ENCODE results near the gene CORO1C.
"Not testable (repeated sequence)": the region's sequence is repeated elsewhere in the genome, so short reads cannot be mapped to it uniquely, and the experiment has no call there.

Gene CORO1C

GRCh38 chr12:108744021-108744897 lies 12.9 kb upstream of the CORO1C start:
- Histone ChIP-seq H3K4me1 (ENCODE audit: control extremely low read depth in 1 of 4, control insufficient read depth in 4 of 4, insufficient read depth in 4 of 4, low read length in 3 of 4) (peaks cover 0 to 20% (median 4%) of the 10 kb centered on the region in 4 experiments), H3K27me3 (replicated peaks in 2 of 5; ENCODE audit: control insufficient read depth in 4 of 5, insufficient read depth in 5 of 5, low read length in 4 of 5) (no peaks in the 10 kb centered on the region), H3K9me3 (ENCODE audit: control extremely low read depth in 1 of 5, control insufficient read depth in 4 of 5, insufficient read depth in 2 of 5, low read depth in 1 of 5, low read length in 4 of 5) (no peaks in the 10 kb centered on the region), H3K4me3 (ENCODE audit: control insufficient read depth in 1 of 7, extremely low read depth in 1 of 7, insufficient read depth in 4 of 7, low read depth in 2 of 7, low read length in 6 of 7) (no peak overlapping the region), H3K36me3 (ENCODE audit: control insufficient read depth in 4 of 4, insufficient read depth in 4 of 4, low read length in 3 of 4) (no peaks in the 10 kb centered on the region), H3K27ac (ENCODE audit: insufficient read depth in 1 of 2, low read depth in 1 of 2, low read length in 2 of 2, poor library complexity in 1 of 2, severe bottlenecking in 2 of 2) (no peak overlapping the region)
- DNase-seq: peak in 2 of 3 donors; percentile 55 to 65
- POLR2A ChIA-PET: no interaction called here
- CTCF ChIA-PET: interaction anchor here (0.8 to 1.6 kb wide), 6 partner anchors 9 to 127 kb away, joined by 3 to 5 read pairs (median 4); no protein-coding TSS in a partner anchor
- 80% methylated on average over 2 of the region's 5 CpGs for WGBS (ENCODE audit: insufficient coverage)

GRCh38 chr12:108738170-108738569 lies 6.9 kb upstream of the CORO1C start:
- no peak for DNase-seq
- Histone ChIP-seq H3K27ac (ENCODE audit: insufficient read depth in 1 of 2, low read depth in 1 of 2, low read length in 2 of 2, poor library complexity in 1 of 2, severe bottlenecking in 2 of 2) (no peak overlapping the region), H3K27me3 (replicated peaks in 2 of 5; ENCODE audit: control insufficient read depth in 4 of 5, insufficient read depth in 5 of 5, low read length in 4 of 5) (no peaks in the 10 kb centered on the region), H3K36me3 (ENCODE audit: control insufficient read depth in 4 of 4, insufficient read depth in 4 of 4, low read length in 3 of 4) (peaks cover 0 to 2% (median 0%) of the 10 kb centered on the region in 4 experiments), H3K9me3 (ENCODE audit: control extremely low read depth in 1 of 5, control insufficient read depth in 4 of 5, insufficient read depth in 2 of 5, low read depth in 1 of 5, low read length in 4 of 5) (peaks cover 0 to 2% (median 0%) of the 10 kb centered on the region in 5 experiments), H3K4me1 (ENCODE audit: control extremely low read depth in 1 of 4, control insufficient read depth in 4 of 4, insufficient read depth in 4 of 4, low read length in 3 of 4) (peaks cover 4 to 10% (median 8%) of the 10 kb centered on the region in 4 experiments), H3K4me3 (ENCODE audit: control insufficient read depth in 1 of 7, extremely low read depth in 1 of 7, insufficient read depth in 4 of 7, low read depth in 2 of 7, low read length in 6 of 7) (no peak overlapping the region)
- CTCF ChIA-PET: no interaction called here
- no CpG with 5 or more reads among the region's 2 CpGs for WGBS (ENCODE audit: insufficient coverage)
- POLR2A ChIA-PET: no interaction called here

GRCh38 chr12:108735855-108736254 lies 4.5 kb upstream of the CORO1C start:
- no peak overlapping the region for H3K27ac ChIP-seq (ENCODE audit: insufficient read depth in 1 of 2, low read depth in 1 of 2, low read length in 2 of 2, poor library complexity in 1 of 2, severe bottlenecking in 2 of 2)
- no peak overlapping the region for H3K4me3 ChIP-seq (ENCODE audit: control insufficient read depth in 1 of 7, extremely low read depth in 1 of 7, insufficient read depth in 4 of 7, low read depth in 2 of 7, low read length in 6 of 7)
- H3K27me3 ChIP-seq (replicated peaks in 2 of 5; ENCODE audit: control insufficient read depth in 4 of 5, insufficient read depth in 5 of 5, low read length in 4 of 5): no peaks in the 10 kb centered on the region
- WGBS (ENCODE audit: insufficient coverage): no CpG with 5 or more reads among the region's 3 CpGs
- H3K36me3 ChIP-seq (ENCODE audit: control insufficient read depth in 4 of 4, insufficient read depth in 4 of 4, low read length in 3 of 4): peaks cover 0 to 2% (median 0%) of the 10 kb centered on the region in 4 experiments
- no peak for DNase-seq
- peaks cover 0 to 2% (median 0%) of the 10 kb centered on the region in 5 experiments for H3K9me3 ChIP-seq (ENCODE audit: control extremely low read depth in 1 of 5, control insufficient read depth in 4 of 5, insufficient read depth in 2 of 5, low read depth in 1 of 5, low read length in 4 of 5)
- CTCF ChIA-PET: interaction anchor here (0.7 to 3.3 kb wide), 4 partner anchors 16 to 71 kb away, joined by 3 to 10 read pairs (median 3); no protein-coding TSS in a partner anchor
- POLR2A ChIA-PET: interaction anchor here (0.7 kb wide), 1 partner anchor 22 kb away, joined by 3 read pairs; no protein-coding TSS in a partner anchor
- peaks cover 8 to 19% (median 15%) of the 10 kb centered on the region in 4 experiments for H3K4me1 ChIP-seq (ENCODE audit: control extremely low read depth in 1 of 4, control insufficient read depth in 4 of 4, insufficient read depth in 4 of 4, low read length in 3 of 4)

- Histone ChIP-seq H3K4me1 (ENCODE audit: control extremely low read depth in 1 of 4, control insufficient read depth in 4 of 4, insufficient read depth in 4 of 4, low read length in 3 of 4) (peaks cover 16 to 29% (median 22%) of the 10 kb centered on the region in 4 experiments), H3K27me3 (replicated peaks in 2 of 5; ENCODE audit: control insufficient read depth in 4 of 5, insufficient read depth in 5 of 5, low read length in 4 of 5) (no peaks in the 10 kb centered on the region), H3K4me3 (ENCODE audit: control insufficient read depth in 1 of 7, extremely low read depth in 1 of 7, insufficient read depth in 4 of 7, low read depth in 2 of 7, low read length in 6 of 7) (no peak overlapping the region), H3K36me3 (ENCODE audit: control insufficient read depth in 4 of 4, insufficient read depth in 4 of 4, low read length in 3 of 4) (peaks cover 0 to 2% (median 0%) of the 10 kb centered on the region in 4 experiments), H3K27ac (ENCODE audit: insufficient read depth in 1 of 2, low read depth in 1 of 2, low read length in 2 of 2, poor library complexity in 1 of 2, severe bottlenecking in 2 of 2) (peak overlapping the region in 1 of 2 experiments; percentile 43), H3K9me3 (ENCODE audit: control extremely low read depth in 1 of 5, control insufficient read depth in 4 of 5, insufficient read depth in 2 of 5, low read depth in 1 of 5, low read length in 4 of 5) (peaks cover 0 to 2% (median 0%) of the 10 kb centered on the region in 5 experiments)
- POLR2A ChIA-PET: no interaction called here
- DNase-seq: peak; percentile 84 to 96 (median 95)
- 35% methylated on average over 8 of the region's 9 CpGs for WGBS (ENCODE audit: insufficient coverage)
- CTCF ChIA-PET: interaction anchor here (0.6 to 3.3 kb wide), 4 partner anchors 40 to 216 kb away, joined by 3 to 10 read pairs (median 3); no protein-coding TSS in a partner anchor
Observed at GRCh38 chr12:108734200-108734906, 3.0 kb upstream of the CORO1C start.

GRCh38 chr12:108733230-108733531 lies 1.9 kb upstream of the CORO1C start:
- H3K27ac ChIP-seq (ENCODE audit: insufficient read depth in 1 of 2, low read depth in 1 of 2, low read length in 2 of 2, poor library complexity in 1 of 2, severe bottlenecking in 2 of 2); POLR2A ChIA-PET; H3K27me3 ChIP-seq (replicated peaks in 2 of 5; ENCODE audit: control insufficient read depth in 4 of 5, insufficient read depth in 5 of 5, low read length in 4 of 5); H3K36me3 ChIP-seq (ENCODE audit: control insufficient read depth in 4 of 4, insufficient read depth in 4 of 4, low read length in 3 of 4); H3K9me3 ChIP-seq (ENCODE audit: control extremely low read depth in 1 of 5, control insufficient read depth in 4 of 5, insufficient read depth in 2 of 5, low read depth in 1 of 5, low read length in 4 of 5); H3K4me3 ChIP-seq (ENCODE audit: control insufficient read depth in 1 of 7, extremely low read depth in 1 of 7, insufficient read depth in 4 of 7, low read depth in 2 of 7, low read length in 6 of 7); DNase-seq: not testable (repeated sequence)
- CTCF ChIA-PET: interaction anchor here (1.0 to 2.0 kb wide), 8 partner anchors 10 to 69 kb away, joined by 4 to 6 read pairs (median 5); no protein-coding TSS in a partner anchor
- H3K4me1 ChIP-seq (ENCODE audit: control extremely low read depth in 1 of 4, control insufficient read depth in 4 of 4, insufficient read depth in 4 of 4, low read length in 3 of 4): peaks cover 20 to 41% (median 30%) of the 10 kb centered on the region in 4 experiments
- WGBS (ENCODE audit: insufficient coverage): 88% methylated on average over 6 of the region's 6 CpGs

GRCh38 chr12:108732489-108733229 lies 1.3 kb upstream of the CORO1C start:
- WGBS (ENCODE audit: insufficient coverage): 80% methylated on average over 13 of the region's 13 CpGs
- Histone ChIP-seq H3K27me3 (replicated peaks in 2 of 5; ENCODE audit: control insufficient read depth in 4 of 5, insufficient read depth in 5 of 5, low read length in 4 of 5) (no peaks in the 10 kb centered on the region), H3K36me3 (ENCODE audit: control insufficient read depth in 4 of 4, insufficient read depth in 4 of 4, low read length in 3 of 4) (no peaks in the 10 kb centered on the region), H3K27ac (ENCODE audit: insufficient read depth in 1 of 2, low read depth in 1 of 2, low read length in 2 of 2, poor library complexity in 1 of 2, severe bottlenecking in 2 of 2) (peak overlapping the region in 1 of 2 experiments; percentile 85), H3K4me1 (ENCODE audit: control extremely low read depth in 1 of 4, control insufficient read depth in 4 of 4, insufficient read depth in 4 of 4, low read length in 3 of 4) (peaks cover 20 to 43% (median 30%) of the 10 kb centered on the region in 4 experiments), H3K9me3 (ENCODE audit: control extremely low read depth in 1 of 5, control insufficient read depth in 4 of 5, insufficient read depth in 2 of 5, low read depth in 1 of 5, low read length in 4 of 5) (no peaks in the 10 kb centered on the region), H3K4me3 (ENCODE audit: control insufficient read depth in 1 of 7, extremely low read depth in 1 of 7, insufficient read depth in 4 of 7, low read depth in 2 of 7, low read length in 6 of 7) (peak overlapping the region in 6 of 7 experiments; percentile 71 to 94 (median 81))
- ChIA-PET POLR2A (no interaction called here), CTCF (interaction anchor here (0.8 to 2.0 kb wide), 15 partner anchors 10 to 68 kb away, joined by 3 to 6 read pairs (median 4); no protein-coding TSS in a partner anchor)
- peak in 2 of 3 donors; percentile 37 to 50 for DNase-seq
